HepG2 (cell line): ENCODE results near the gene ARHGEF4. TPM values are rescaled to one million over a fixed set of nuclear protein-coding genes. Genes with fewer than 3 reads are reported as not detected.

Experiments
- ATAC-seq: fragments of 200-7000 bp; cut with Tn5 transposase; 3 replicates; pipeline ENCODE4 v1.9.1; 2020; ENCODE audit warnings: mild to moderate bottlenecking, moderate library complexity
- BruUV-seq: library from RNA; stranded (reverse); fragments of 400-500 nt; replicated peaks from 2 replicates; lab custom pipeline; 2021; lab: Mats Ljungman, UMichigan
- CTCF ChIA-PET: fragments of 300-600 bp; formaldehyde crosslinking; extraction: SDS; loops from one replicate; lab custom pipeline; 2021; ENCODE audit warnings: low total read pairs, inconsistent platforms, low intra/inter-chr PET ratio; lab: Yijun Ruan, JAX
- POLR2A ChIA-PET: fragments of 350-600 bp; sonication (Branson Sonifier 250); formaldehyde crosslinking; loops from one replicate; lab custom pipeline; 2020; ENCODE audit warnings: antibody characterized with exemption, inconsistent platforms; lab: Yijun Ruan, JAX
- DNase-seq: peaks from one replicate; pipeline ENCODE4 v3.0.0-alpha.2; 2015; ENCODE audit warnings: low spot score
- FAIRE-seq: peaks from 3 replicates; lab custom pipeline; 2011; peaks lifted over from hg19 to GRCh38; lab: Jason Lieb, UNC
- H2AFZ ChIP-seq: one replicate; pipeline ENCODE4 v1.6.1; 2011; ENCODE audit warnings: low read length, inconsistent platforms
- H3K27ac ChIP-seq: fragments of 300-600 bp; 3 replicates; pipeline ENCODE4 v1.8.0; 2011; ENCODE audit warnings: mixed run types, mild to moderate bottlenecking, mixed read lengths, low read length, inconsistent platforms; ENCODE audit not compliant: insufficient read depth; ENCODE audit errors: extremely low read length
- H3K27me3 ChIP-seq, 2 experiments: fragments of 200-600 bp in 1 of 2; 2 replicates in 1 of 2; 3 replicates in 1 of 2; pipeline versions ENCODE4 v1.6.0 to v1.8.0; 2011; ENCODE audit warnings: low read length in 2 of 2, mild to moderate bottlenecking in 2 of 2, moderate library complexity in 2 of 2, inconsistent platforms in 1 of 2; ENCODE audit not compliant: insufficient read depth in 2 of 2, control insufficient read depth in 1 of 2
- H3K36me3 ChIP-seq, 2 experiments: fragments of 200-600 bp in 1 of 2; replicated peaks in 1 of 2; 2 replicates in 1 of 2; 3 replicates in 1 of 2; pipeline versions ENCODE4 v1.5.1 to v1.8.0; 2011; ENCODE audit warnings: low read length in 2 of 2, inconsistent platforms in 1 of 2; ENCODE audit not compliant: insufficient read depth in 2 of 2, control insufficient read depth in 1 of 2
- H3K4me1 ChIP-seq: 2 replicates; pipeline ENCODE4 v1.5.1; 2012; ENCODE audit warnings: low read length, inconsistent platforms; ENCODE audit not compliant: insufficient read depth
- H3K4me2 ChIP-seq: 2 replicates; pipeline ENCODE4 v1.6.0; 2011; ENCODE audit warnings: low read depth, low read length, inconsistent platforms
- H3K4me3 ChIP-seq, 3 experiments: fragments of 200-600 bp in 1 of 3; sonication (generic), shearing (Covaris generic) in 1 of 3; replicated peaks in 1 of 3; 2 replicates each; pipeline ENCODE4 v1.5.1; 2011 to 2016; ENCODE audit warnings: low read length in 3 of 3, inconsistent platforms in 2 of 3, low read depth in 2 of 3, mild to moderate bottlenecking in 2 of 3, control low read depth in 1 of 3, mixed read lengths in 1 of 3; ENCODE audit not compliant: insufficient read depth in 1 of 3
- H3K79me2 ChIP-seq: one replicate; pipeline ENCODE4 v1.6.1; 2011; ENCODE audit warnings: low read length, inconsistent platforms; ENCODE audit not compliant: insufficient read depth
- H3K9ac ChIP-seq: 2 replicates; pipeline ENCODE4 v1.6.0; 2011; ENCODE audit warnings: mild to moderate bottlenecking, low read depth, low read length, inconsistent platforms; ENCODE audit not compliant: insufficient read depth
- H3K9me3 ChIP-seq: 2 replicates; pipeline ENCODE4 v1.5.1; 2012; ENCODE audit warnings: mild to moderate bottlenecking, low read length
- H4K20me1 ChIP-seq: 2 replicates; pipeline ENCODE4 v1.6.0; 2011; ENCODE audit warnings: inconsistent platforms, mild to moderate bottlenecking, low read length, moderate library complexity; ENCODE audit not compliant: insufficient read depth
- CBX1 ChIP-seq: IDR thresholded peaks from one replicate; pipeline ENCODE4 v1.6.1; 2016; ENCODE audit warnings: antibody characterized with exemption, low read depth
- HDAC2 ChIP-seq: sonication (generic); formaldehyde crosslinking; IDR thresholded peaks from 2 replicates; pipeline ENCODE4 v1.4.0; 2020; ENCODE audit warnings: missing genetic modification reagents
- HOXA9 ChIP-seq: sonication (generic); formaldehyde crosslinking; IDR thresholded peaks from 2 replicates; pipeline ENCODE4 v1.8.1; 2022; ENCODE audit warnings: missing genetic modification reagents, mild to moderate bottlenecking, moderate library complexity, borderline replicate concordance
- IKZF5 ChIP-seq: IDR thresholded peaks from 2 replicates; pipeline ENCODE4 v1.6.1; 2018; ENCODE audit warnings: missing genetic modification reagents, mild to moderate bottlenecking, missing compliant biosample characterization
- NONO ChIP-seq, 2 experiments: fragments of 450-650 bp in 1 of 2; sonication (generic) in 1 of 2; formaldehyde crosslinking in 1 of 2; IDR thresholded peaks in 1 of 2; conservative IDR thresholded peaks in 1 of 2; 2 replicates each; pipeline versions ENCODE4 v1.6.1 to v1.8.0; 2017 to 2022; ENCODE audit warnings: mild to moderate bottlenecking in 1 of 2, missing genetic modification reagents in 1 of 2, moderate library complexity in 1 of 2
- REST ChIP-seq, 2 experiments: IDR thresholded peaks; 2 replicates each; pipeline ENCODE4 v1.6.1; 2011 to 2012; ENCODE audit warnings: low read length in 2 of 2, borderline replicate concordance in 1 of 2, low read depth in 1 of 2, mild to moderate bottlenecking in 1 of 2, moderate library complexity in 1 of 2
- SAP130 ChIP-seq: IDR thresholded peaks from 2 replicates; pipeline ENCODE4 v1.6.1; 2016; ENCODE audit warnings: low read depth
- TARDBP ChIP-seq: sonication (generic); formaldehyde crosslinking; IDR thresholded peaks from 2 replicates; pipeline ENCODE4 v1.8.0; 2022; ENCODE audit warnings: mild to moderate bottlenecking, missing genetic modification reagents
- TERF1 ChIP-seq: sonication (generic); formaldehyde crosslinking; IDR thresholded peaks from 2 replicates; pipeline ENCODE4 v1.8.0; 2022; ENCODE audit warnings: mild to moderate bottlenecking, missing genetic modification reagents, moderate library complexity
- ZBTB3 ChIP-seq: sonication (generic); formaldehyde crosslinking; IDR thresholded peaks from 2 replicates; pipeline ENCODE4 v1.4.0; 2020; ENCODE audit warnings: low read depth, mild to moderate bottlenecking, moderate library complexity, missing genetic modification reagents, borderline replicate concordance
- ZNF124 ChIP-seq: sonication (generic); formaldehyde crosslinking; IDR thresholded peaks from 2 replicates; pipeline ENCODE4 v1.4.0; 2020; ENCODE audit warnings: missing genetic modification reagents
- ZNF788 ChIP-seq: sonication (generic); formaldehyde crosslinking; IDR thresholded peaks from 2 replicates; pipeline ENCODE4 v1.5.0; 2020; ENCODE audit warnings: mild to moderate bottlenecking, missing genetic modification reagents, borderline replicate concordance
- WGBS: methylation state at CpG from one replicate; pipeline ENCODE4 v1.1.6; 2017; ENCODE audit warnings: low lambda C conversion rate; 5-methylcytosine and 5-hydroxymethylcytosine counted together
- in situ Hi-C: cut with HindIII; loops from 2 replicates; pipeline ENCODE4 v1.10.0; 2017; ENCODE audit warnings: low pct_unique_long_range_greater_than_20kb; ENCODE audit not compliant: extremely low pct_ligation_motif_present
- intact Hi-C: fragments of 100-400 bp; cut with micrococcal nuclease; formaldehyde crosslinking; loops from one replicate; pipeline ENCODE4 v1.10.0; 2022; ENCODE audit not compliant: unreplicated experiment
- polyA plus RNA-seq, 8 experiments: library from polyadenylated mRNA; depleted of rRNA in 3 of 8; stranded (reverse) in 7 of 8; unstranded in 1 of 8; fragments of >200 nt; fragmentation: Illumina TruSeq in 4 of 8; extraction: Trizol in 4 of 8; gene quantifications; 2 replicates each; pipeline versions ENCODE4 v1.2.1 to v1.2.3, GENCODE V29; 2011 to 2016; ENCODE audit warnings: low read depth in 4 of 8, missing spikeins in 1 of 8, mixed read lengths in 1 of 8; ENCODE audit not compliant: insufficient read depth in 1 of 8
- total RNA-seq, 5 experiments: library from RNA; depleted of rRNA; stranded (reverse); fragments of >200 nt; fragmentation: Illumina TruSeq; extraction: Trizol; gene quantifications; 2 replicates each; pipeline ENCODE4 v1.2.3, GENCODE V29; 2016; ENCODE audit warnings: low read depth in 1 of 5

Gene ARHGEF4
- total and polyA plus RNA-seq, 2 of the 13 experiments (the other 11 are each of a cell fraction or from before 2014, with no cell fraction given), result 0.11 to 0.13 TPM

- no peak for TF ChIP-seq REST (IDR thresholded peaks at IDR 0.05; ENCODE audit: borderline replicate concordance in 1 of 2, low read depth in 1 of 2, low read length in 2 of 2)
- TF ChIP-seq ZNF788 (CRISPR knock-in tag), result no peak
- TF ChIP-seq TERF1 (CRISPR knock-in tag), result no peak
- TF ChIP-seq CBX1, result no peak
Observed at GRCh38 chr2:130822766-130823165, 13.9 kb upstream of the ARHGEF4 start (continued).

GRCh38 chr2:130823171-130823885, 13.4 kb upstream of the ARHGEF4 start:
- BruUV-seq, result no TSS peak

More at GRCh38 chr2:130823171-130823885, 13.4 kb upstream of the ARHGEF4 start:
- FAIRE-seq (no peak), ATAC-seq (no peak), DNase-seq (no peak)
- Histone ChIP-seq H3K79me2 (no peaks in the 10 kb centered on the region), H4K20me1 (no peaks in the 10 kb centered on the region; the same call in 1 of the 2 replicates), H3K27ac (no peak overlapping the region), H3K4me1 (no peaks in the 10 kb centered on the region), H3K9ac (no peak overlapping the region), H3K27me3 (peaks cover 5 to 71% of the 10 kb centered on the region in 2 experiments; a peak in 3 of 5 replicates), H2AFZ (no peak overlapping the region), H3K9me3 (no peaks in the 10 kb centered on the region), H3K4me2 (no peak overlapping the region), H3K36me3 (no peaks in the 10 kb centered on the region), H3K4me3 (no peak overlapping the region)
- WGBS, result 32% methylated on average over 8 of the region's 10 CpGs
- ChIA-PET CTCF (no interaction called here), POLR2A (no interaction called here)
- in situ Hi-C loops (no loop called here), intact Hi-C loops (no loop called here)
- TF ChIP-seq ZBTB3 (CRISPR knock-in tag), result no peak
- TF ChIP-seq HOXA9 (CRISPR knock-in tag), result no peak
- TF ChIP-seq TARDBP (CRISPR knock-in tag), result no peak
- no peak for TF ChIP-seq ZNF124 (CRISPR knock-in tag)
- TF ChIP-seq SAP130 (CRISPR knock-in tag), result no peak
- TF ChIP-seq IKZF5, result no peak
- TF ChIP-seq HDAC2 (CRISPR knock-in tag), result no peak
- TF ChIP-seq NONO (IDR thresholded peaks at IDR 0.05), result no peak
- TF ChIP-seq NONO (CRISPR knock-in tag; conservative IDR thresholded peaks at IDR 0.05), result no peak
